HepG2 (cell line): ENCODE measurements around the gene FNBP1L.
"Not testable (repeated sequence)": the region's sequence is repeated elsewhere in the genome, so short reads cannot be mapped to it uniquely, and the experiment has no call there.

Experiments used
- CEBPG ChIP-seq: IDR thresholded peaks from 2 replicates; pipeline ENCODE4 v1.6.1; 2016
- EP300 ChIP-seq, 3 experiments: sonication (generic) in 1 of 3; formaldehyde crosslinking in 1 of 3; IDR thresholded peaks; 2 replicates each; pipeline versions ENCODE4 v1.5.1 to v1.6.1; 2011 to 2020; ENCODE audit warnings: low read depth in 2 of 3, low read length in 2 of 3, borderline replicate concordance in 1 of 3, improper control_type of control experiment in 1 of 3, mild to moderate bottlenecking in 1 of 3, missing genetic modification reagents in 1 of 3, moderate library complexity in 1 of 3
- RFX5 ChIP-seq: IDR thresholded peaks from 2 replicates; pipeline ENCODE4 v1.6.1; 2011; ENCODE audit warnings: low read depth, low read length, improper control_type of control experiment
- SMC3 ChIP-seq: IDR thresholded peaks from 2 replicates; pipeline ENCODE4 v1.6.1; 2011; ENCODE audit warnings: low read length, improper control_type of control experiment
- ZFP36 ChIP-seq: fragments of 150-350 bp; IDR thresholded peaks from 2 replicates; pipeline ENCODE4 v1.6.1; 2018; ENCODE audit warnings: borderline replicate concordance, low read length, low read depth; ENCODE audit not compliant: partially characterized antibody
- TF ChIP-seq, protein P1 (sequence below): sonication (generic); formaldehyde crosslinking; IDR thresholded peaks from 2 replicates; pipeline ENCODE4 v1.5.0; 2020; ENCODE audit warnings: mild to moderate bottlenecking, missing genetic modification reagents, borderline replicate concordance

DNA sequence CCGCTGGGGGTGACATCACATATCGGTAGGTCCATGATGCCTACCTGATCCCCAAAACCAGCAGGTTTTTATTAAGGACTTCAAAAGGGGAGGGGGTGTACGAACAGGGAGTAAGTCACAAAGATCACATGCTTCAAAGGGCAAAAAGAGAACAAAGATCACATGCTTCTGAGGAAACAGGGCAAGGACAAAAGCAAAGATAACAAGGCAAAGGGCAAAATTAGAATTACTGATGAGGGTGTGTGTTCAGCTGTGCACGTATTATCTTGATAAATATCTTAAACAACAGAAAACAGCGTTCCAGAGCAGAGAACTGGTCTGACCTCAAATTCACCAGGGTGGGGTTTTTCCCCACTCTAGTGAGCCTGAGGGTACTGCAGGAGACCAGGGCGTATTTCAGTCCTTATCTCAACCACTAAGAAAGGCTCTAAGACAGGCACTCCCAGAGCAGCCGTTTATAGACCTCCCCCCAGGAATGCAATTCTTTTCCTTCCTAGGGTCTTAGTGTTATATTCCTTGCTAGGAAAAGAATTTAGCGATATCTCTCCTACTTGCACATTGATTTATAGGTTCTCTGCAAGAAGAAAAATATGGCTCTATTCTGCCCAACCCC is 31.3 kb downstream of the FNBP1L start:
- not testable (repeated sequence) for TF ChIP-seq SMC3; CEBPG (CRISPR knock-in tag); RFX5; EP300 (IDR thresholded peaks at IDR 0.05; ENCODE audit: low read depth in 2 of 2, low read length in 2 of 2); EP300 (CRISPR knock-in tag; IDR thresholded peaks at IDR 0.05; ENCODE audit: borderline replicate concordance); ZFP36
- TF ChIP-seq, protein P1, sequence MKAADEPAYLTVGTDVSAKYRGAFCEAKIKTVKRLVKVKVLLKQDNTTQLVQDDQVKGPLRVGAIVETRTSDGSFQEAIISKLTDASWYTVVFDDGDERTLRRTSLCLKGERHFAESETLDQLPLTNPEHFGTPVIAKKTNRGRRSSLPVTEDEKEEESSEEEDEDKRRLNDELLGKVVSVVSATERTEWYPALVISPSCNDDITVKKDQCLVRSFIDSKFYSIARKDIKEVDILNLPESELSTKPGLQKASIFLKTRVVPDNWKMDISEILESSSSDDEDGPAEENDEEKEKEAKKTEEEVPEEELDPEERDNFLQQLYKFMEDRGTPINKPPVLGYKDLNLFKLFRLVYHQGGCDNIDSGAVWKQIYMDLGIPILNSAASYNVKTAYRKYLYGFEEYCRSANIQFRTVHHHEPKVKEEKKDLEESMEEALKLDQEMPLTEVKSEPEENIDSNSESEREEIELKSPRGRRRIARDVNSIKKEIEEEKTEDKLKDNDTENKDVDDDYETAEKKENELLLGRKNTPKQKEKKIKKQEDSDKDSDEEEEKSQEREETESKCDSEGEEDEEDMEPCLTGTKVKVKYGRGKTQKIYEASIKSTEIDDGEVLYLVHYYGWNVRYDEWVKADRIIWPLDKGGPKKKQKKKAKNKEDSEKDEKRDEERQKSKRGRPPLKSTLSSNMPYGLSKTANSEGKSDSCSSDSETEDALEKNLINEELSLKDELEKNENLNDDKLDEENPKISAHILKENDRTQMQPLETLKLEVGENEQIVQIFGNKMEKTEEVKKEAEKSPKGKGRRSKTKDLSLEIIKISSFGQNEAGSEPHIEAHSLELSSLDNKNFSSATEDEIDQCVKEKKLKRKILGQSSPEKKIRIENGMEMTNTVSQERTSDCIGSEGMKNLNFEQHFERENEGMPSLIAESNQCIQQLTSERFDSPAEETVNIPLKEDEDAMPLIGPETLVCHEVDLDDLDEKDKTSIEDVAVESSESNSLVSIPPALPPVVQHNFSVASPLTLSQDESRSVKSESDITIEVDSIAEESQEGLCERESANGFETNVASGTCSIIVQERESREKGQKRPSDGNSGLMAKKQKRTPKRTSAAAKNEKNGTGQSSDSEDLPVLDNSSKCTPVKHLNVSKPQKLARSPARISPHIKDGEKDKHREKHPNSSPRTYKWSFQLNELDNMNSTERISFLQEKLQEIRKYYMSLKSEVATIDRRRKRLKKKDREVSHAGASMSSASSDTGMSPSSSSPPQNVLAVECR (CRISPR knock-in tag): not testable (repeated sequence)
